Measurements from ENCODE around the gene RPL39L.

DNA sequence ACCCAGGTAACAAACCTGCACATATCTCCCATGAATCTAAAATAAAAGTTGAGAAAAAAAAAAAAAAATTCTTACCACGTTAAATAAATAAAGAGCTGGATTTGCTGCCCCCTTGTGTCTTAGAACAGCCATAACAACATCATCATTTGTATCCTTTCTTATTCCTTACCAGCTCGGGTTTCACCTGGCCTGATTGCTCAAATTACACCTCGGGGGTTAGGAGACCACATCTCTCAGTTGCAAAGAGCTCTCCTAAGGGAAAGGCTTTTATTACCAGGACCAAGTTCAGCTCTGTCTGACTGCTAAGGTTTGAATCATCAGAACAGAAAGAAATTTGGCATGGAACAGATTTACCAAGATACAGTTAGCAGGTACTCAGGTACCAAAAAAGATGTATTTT is 25.8 kb upstream of the RPL39L start:
- no peak for TF ChIP-seq EZH2 (optimal IDR thresholded peaks at IDR 0.05; ENCODE audit: low read depth, low read length)
- peak; percentile 85 for TF ChIP-seq CTCF (IDR thresholded peaks at IDR 0.05; ENCODE audit: low read length)

All from MM.1S (cell line).